ENCODE measurements around the gene NELL2. TPM values are rescaled to one million over a fixed set of nuclear protein-coding genes. Genes with fewer than 3 reads are reported as not detected.

The NELL2 gene
- total and polyA plus RNA-seq, 2 donors (not counting 1 experiment from before 2014, with no cell fraction given), result 0.17 TPM; not detected in 1

- DNase-seq (ENCODE audit: low read depth in 2 of 2), result no peak
- no peak overlapping the region for H2AFZ ChIP-seq (ENCODE audit: low read length)
- no peaks in the 10 kb centered on the region for H4K20me1 ChIP-seq (ENCODE audit: control insufficient read depth, extremely low read depth, insufficient read depth, low read length)
- no peak overlapping the region for H3K4me3 ChIP-seq (replicated peaks in 1 of 4; ENCODE audit: control extremely low read depth in 1 of 4, insufficient read depth in 1 of 4, low read depth in 3 of 4, low read length in 4 of 4)
- H3K9ac ChIP-seq (ENCODE audit: insufficient read depth, low read length), result no peak overlapping the region
- no peaks in the 10 kb centered on the region for H3K27me3 ChIP-seq (ENCODE audit: control insufficient read depth, insufficient read depth, low read length)
- H3K4me2 ChIP-seq (ENCODE audit: extremely low read depth, insufficient read depth, low read length), result no peak overlapping the region
- no peaks in the 10 kb centered on the region for H3K4me1 ChIP-seq (ENCODE audit: control insufficient read depth, extremely low read depth, insufficient read depth, low read length)
- H3K27ac ChIP-seq (ENCODE audit: insufficient read depth, low read length), result no peak overlapping the region
- no peaks in the 10 kb centered on the region for H3K9me3 ChIP-seq (ENCODE audit: control insufficient read depth, insufficient read depth, low read depth, low read length)
- H3K36me3 ChIP-seq (ENCODE audit: control insufficient read depth, insufficient read depth, low read length), result no peaks in the 10 kb centered on the region
- no peaks in the 10 kb centered on the region for H3K79me2 ChIP-seq (ENCODE audit: control insufficient read depth, insufficient read depth, low read length)
- TF ChIP-seq EZH2 (IDR thresholded peaks at IDR 0.05; ENCODE audit: low read length, missing control alignments) (no peak), CTCF (conservative IDR thresholded peaks at IDR 0.05 in 1 of 2, IDR thresholded peaks at IDR 0.05 in 1 of 2; ENCODE audit: low read depth in 1 of 2, low read length in 2 of 2) (no peak)
Measured at GRCh38 chr12:44503329-44503728, 372.8 kb downstream of the NELL2 start.

- Histone ChIP-seq H3K4me1 (ENCODE audit: control insufficient read depth, extremely low read depth, insufficient read depth, low read length) (no peaks in the 10 kb centered on the region), H3K27me3 (ENCODE audit: control insufficient read depth, insufficient read depth, low read length) (no peaks in the 10 kb centered on the region), H3K4me2 (ENCODE audit: extremely low read depth, insufficient read depth, low read length) (no peak overlapping the region), H2AFZ (ENCODE audit: low read length) (no peak overlapping the region), H3K36me3 (ENCODE audit: control insufficient read depth, insufficient read depth, low read length) (no peaks in the 10 kb centered on the region), H3K27ac (ENCODE audit: insufficient read depth, low read length) (no peak overlapping the region), H3K9me3 (ENCODE audit: control insufficient read depth, insufficient read depth, low read depth, low read length) (no peaks in the 10 kb centered on the region), H3K4me3 (replicated peaks in 1 of 4; ENCODE audit: control extremely low read depth in 1 of 4, insufficient read depth in 1 of 4, low read depth in 3 of 4, low read length in 4 of 4) (no peak overlapping the region), H4K20me1 (ENCODE audit: control insufficient read depth, extremely low read depth, insufficient read depth, low read length) (no peaks in the 10 kb centered on the region), H3K79me2 (ENCODE audit: control insufficient read depth, insufficient read depth, low read length) (no peaks in the 10 kb centered on the region), H3K9ac (ENCODE audit: insufficient read depth, low read length) (no peak overlapping the region)
- DNase-seq (ENCODE audit: low read depth in 2 of 2), result no peak
- TF ChIP-seq CTCF (conservative IDR thresholded peaks at IDR 0.05 in 1 of 2, IDR thresholded peaks at IDR 0.05 in 1 of 2; ENCODE audit: low read depth in 1 of 2, low read length in 2 of 2), result no peak
- no peak for TF ChIP-seq EZH2 (IDR thresholded peaks at IDR 0.05; ENCODE audit: low read length, missing control alignments)
Measured at GRCh38 chr12:44502681-44503080, 373.4 kb downstream of the NELL2 start.

GRCh38 chr12:44500423-44500822 lies 375.7 kb downstream of the NELL2 start:
- no peak for DNase-seq (ENCODE audit: low read depth in 2 of 2)
- Histone ChIP-seq H4K20me1 (ENCODE audit: control insufficient read depth, extremely low read depth, insufficient read depth, low read length) (no peaks in the 10 kb centered on the region), H3K9ac (ENCODE audit: insufficient read depth, low read length) (no peak overlapping the region), H2AFZ (ENCODE audit: low read length) (no peak overlapping the region), H3K36me3 (ENCODE audit: control insufficient read depth, insufficient read depth, low read length) (no peaks in the 10 kb centered on the region), H3K4me2 (ENCODE audit: extremely low read depth, insufficient read depth, low read length) (no peak overlapping the region), H3K4me1 (ENCODE audit: control insufficient read depth, extremely low read depth, insufficient read depth, low read length) (no peaks in the 10 kb centered on the region), H3K27ac (ENCODE audit: insufficient read depth, low read length) (no peak overlapping the region), H3K9me3 (ENCODE audit: control insufficient read depth, insufficient read depth, low read depth, low read length) (no peaks in the 10 kb centered on the region), H3K27me3 (ENCODE audit: control insufficient read depth, insufficient read depth, low read length) (no peaks in the 10 kb centered on the region), H3K79me2 (ENCODE audit: control insufficient read depth, insufficient read depth, low read length) (no peaks in the 10 kb centered on the region), H3K4me3 (replicated peaks in 1 of 4; ENCODE audit: control extremely low read depth in 1 of 4, insufficient read depth in 1 of 4, low read depth in 3 of 4, low read length in 4 of 4) (no peak overlapping the region)
- TF ChIP-seq CTCF (conservative IDR thresholded peaks at IDR 0.05 in 1 of 2, IDR thresholded peaks at IDR 0.05 in 1 of 2; ENCODE audit: low read depth in 1 of 2, low read length in 2 of 2) (no peak), EZH2 (IDR thresholded peaks at IDR 0.05; ENCODE audit: low read length, missing control alignments) (no peak)
